ENCODE data around the gene GRIK5. TPM values are rescaled to one million over a fixed set of nuclear protein-coding genes. Genes with fewer than 3 reads are reported as not detected.

GRIK5 gene
- total RNA-seq, 2 experiments from 2014 or later, result 0.58 to 0.74 TPM

DNA sequence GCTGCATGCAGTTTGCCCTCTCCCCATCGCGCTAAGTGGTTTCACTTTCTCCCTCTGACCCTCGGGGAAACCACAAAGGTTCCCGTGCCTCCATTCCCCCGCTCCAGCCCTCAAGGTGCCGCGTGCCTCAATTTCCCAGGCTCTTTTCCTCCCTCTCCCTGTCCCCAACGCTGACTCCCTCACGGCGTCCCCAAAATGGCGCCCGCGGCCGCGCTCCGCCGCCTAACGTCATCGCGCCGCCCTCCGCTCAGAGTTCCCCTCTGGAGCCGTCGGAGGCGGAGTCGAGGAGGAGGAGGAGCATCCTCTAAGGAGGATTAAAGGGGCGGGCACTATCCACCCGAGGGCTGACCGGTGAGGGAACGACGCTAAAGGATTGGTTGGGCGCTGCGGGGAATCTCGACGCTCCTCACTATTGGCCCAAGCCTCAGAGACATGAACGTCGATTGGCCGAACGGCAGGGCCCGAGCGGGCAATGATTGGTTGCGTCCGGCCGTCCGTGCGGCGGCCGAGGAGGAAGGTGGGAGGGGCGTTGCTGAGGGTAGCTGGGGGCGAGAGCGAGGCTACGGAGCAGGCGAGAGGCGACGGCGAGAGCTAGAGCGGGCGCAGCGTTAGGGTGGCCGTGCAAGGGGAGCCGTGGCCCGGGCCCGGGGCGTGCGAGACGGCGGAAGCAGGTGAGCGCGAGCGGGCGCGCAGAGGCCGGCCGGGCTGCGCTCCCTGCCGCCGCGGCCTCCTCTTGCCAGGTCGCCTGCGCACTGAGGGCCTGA is 5.8 kb upstream of the GRIK5 start, which contains the start of gene ZNF574:
Gene ZNF574 (plus strand): TSS at position 551 of the 764 bp plus-strand sequence. CDS start 2,441 bp downstream, outside the sequence.
- Mint-ChIP-seq H3K36me3 (peaks cover 12% of the 10 kb centered on the region), H3K27ac (peak within 1 kb of the TSS; percentile 100), H3K4me3 (peak within 1 kb of the TSS; percentile 100), H3K9me3 (no peaks in the 10 kb centered on the region), H3K27me3 (no peaks in the 10 kb centered on the region), H3K4me1 (peaks cover 23% of the 10 kb centered on the region)
- DNase-seq, result peak; percentile 98

DNA sequence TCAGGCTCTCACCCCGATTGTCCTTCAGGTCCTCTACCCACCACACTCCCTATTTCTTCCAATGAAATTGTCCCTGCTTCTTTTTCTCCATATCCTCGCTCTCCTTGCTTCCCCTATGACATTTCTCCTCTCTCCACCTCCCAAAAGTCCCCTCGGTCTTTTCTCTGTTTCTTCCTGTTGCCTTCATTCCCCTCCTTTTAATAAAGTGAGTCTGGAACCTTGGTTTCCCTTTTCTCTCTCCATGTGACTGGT is 5.3 kb upstream of the GRIK5 start:
- H3K36me3 Mint-ChIP-seq, result peaks cover 12% of the 10 kb centered on the region
- no peak for DNase-seq
- peak overlapping the region; percentile 100 for H3K4me3 Mint-ChIP-seq
- peak overlapping the region; percentile 100 for H3K27ac Mint-ChIP-seq
- H3K27me3 Mint-ChIP-seq, result peaks cover 4% of the 10 kb centered on the region
- peaks cover 23% of the 10 kb centered on the region for H3K4me1 Mint-ChIP-seq
- H3K9me3 Mint-ChIP-seq, result no peaks in the 10 kb centered on the region

DNA sequence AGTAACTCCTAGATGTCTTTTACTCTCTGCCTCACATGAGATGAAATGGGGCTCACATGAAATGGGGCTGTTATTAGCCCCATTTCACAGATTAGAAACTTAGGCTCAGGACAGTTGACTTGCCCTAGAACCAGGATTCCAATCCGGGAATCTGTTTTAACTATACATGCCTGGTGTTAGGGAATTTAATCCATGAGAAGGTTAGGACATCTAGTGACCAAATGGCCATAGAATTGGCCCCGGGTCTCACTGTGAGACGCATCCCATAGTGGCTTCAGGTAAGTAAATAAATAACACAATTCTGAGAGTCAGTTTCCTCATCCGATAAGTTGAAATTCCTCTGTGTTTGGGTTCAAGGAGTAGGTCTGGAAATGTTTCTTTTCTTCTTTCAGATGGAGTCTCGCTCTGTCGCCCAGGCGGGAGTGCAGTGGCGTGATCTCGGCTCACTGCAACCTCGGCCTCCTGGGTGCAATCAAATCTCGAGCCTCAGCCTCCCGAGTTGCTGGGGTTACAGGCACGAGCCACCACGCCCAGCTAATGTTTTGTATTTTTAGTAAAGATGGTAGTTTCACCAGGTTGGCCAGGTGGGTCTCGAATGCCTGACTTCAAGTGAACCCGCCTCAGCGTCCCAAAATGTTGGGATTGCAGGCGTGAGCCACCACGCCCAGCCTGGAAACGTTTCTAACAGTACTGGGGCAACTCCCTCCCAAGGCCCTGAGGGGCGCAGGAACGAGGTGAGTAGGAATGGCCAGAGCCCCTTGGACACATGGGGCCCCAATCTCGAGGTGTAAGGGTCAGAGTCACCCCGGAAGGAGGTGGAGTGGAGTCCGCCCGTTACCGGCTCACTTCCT is 4.7 kb upstream of the GRIK5 start:
- Mint-ChIP-seq H3K4me3 (peak overlapping the region; percentile 100), H3K4me1 (peaks cover 23% of the 10 kb centered on the region), H3K9me3 (no peaks in the 10 kb centered on the region), H3K27me3 (peaks cover 6% of the 10 kb centered on the region), H3K36me3 (peaks cover 12% of the 10 kb centered on the region), H3K27ac (peak overlapping the region; percentile 100)
- peak; percentile 28 for DNase-seq

DNA sequence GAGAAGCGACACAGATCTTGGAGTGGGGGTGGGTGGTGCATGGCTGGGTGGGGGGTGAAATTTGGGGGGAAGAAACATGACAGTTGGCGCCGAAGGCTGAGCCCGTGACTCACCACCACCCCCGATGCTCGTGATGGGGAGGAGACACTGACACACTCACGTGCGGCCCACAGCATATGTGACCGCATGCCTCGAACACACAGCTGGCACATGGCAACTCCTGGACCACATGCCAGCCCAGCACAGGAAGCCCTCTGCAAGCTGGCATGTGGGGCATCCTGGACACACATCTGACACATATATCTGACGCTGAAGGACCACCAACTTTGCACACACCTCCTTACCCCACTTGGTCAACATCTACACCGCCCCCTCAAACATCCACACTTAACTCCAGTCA is 1.2 kb upstream of the GRIK5 start:
- Mint-ChIP-seq H3K4me1 (peaks cover 8% of the 10 kb centered on the region), H3K9me3 (no peaks in the 10 kb centered on the region), H3K36me3 (peaks cover 5% of the 10 kb centered on the region), H3K4me3 (no peak overlapping the region), H3K27ac (no peak overlapping the region), H3K27me3 (peaks cover 6% of the 10 kb centered on the region)
- DNase-seq, result no peak

DNA sequence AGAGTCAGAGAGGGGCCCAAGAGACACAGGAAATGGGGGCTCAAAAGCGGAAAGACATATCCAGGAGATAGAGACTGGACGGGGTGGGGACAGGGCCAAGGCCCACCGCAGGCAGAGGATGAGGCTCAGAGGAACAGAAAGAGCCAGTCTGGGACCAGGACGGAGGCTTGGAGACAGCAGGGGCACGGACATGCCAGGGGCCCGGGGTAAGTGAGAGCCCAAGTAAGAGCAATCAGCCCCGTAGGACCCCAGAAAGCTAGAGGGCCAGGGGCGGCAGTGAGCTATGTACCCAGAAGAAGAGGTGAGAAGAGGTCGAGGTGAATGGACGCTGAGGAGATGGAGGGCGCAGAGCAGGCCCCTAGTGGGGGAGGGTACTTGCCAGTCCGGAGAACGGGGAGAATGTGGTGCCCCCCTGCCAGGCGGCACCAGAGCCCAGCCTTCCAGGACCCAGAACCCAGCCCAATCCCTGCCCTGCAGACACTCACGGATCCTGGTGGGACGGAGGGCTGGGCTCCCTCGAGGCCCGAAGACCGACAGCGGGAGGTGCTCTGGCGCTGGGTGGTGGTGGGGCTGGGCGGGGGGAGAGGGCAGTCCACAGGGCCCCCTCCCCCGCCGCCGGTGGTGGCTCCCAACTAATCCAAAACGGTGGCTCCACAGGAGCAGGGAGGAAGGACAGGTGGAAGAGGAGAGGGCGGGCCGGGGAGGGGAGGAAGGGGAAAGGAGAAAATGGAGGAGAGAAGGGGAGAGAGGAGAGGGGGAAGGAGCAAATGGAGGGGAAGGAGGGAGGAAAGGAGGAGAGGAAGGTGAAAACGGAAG is 1.0 kb downstream of the GRIK5 start:
- Mint-ChIP-seq H3K36me3 (no peaks in the 10 kb centered on the region), H3K4me1 (peaks cover 2% of the 10 kb centered on the region), H3K4me3 (no peak overlapping the region), H3K27ac (no peak overlapping the region), H3K9me3 (no peaks in the 10 kb centered on the region), H3K27me3 (peaks cover 10% of the 10 kb centered on the region)
- DNase-seq, result no peak

DNA sequence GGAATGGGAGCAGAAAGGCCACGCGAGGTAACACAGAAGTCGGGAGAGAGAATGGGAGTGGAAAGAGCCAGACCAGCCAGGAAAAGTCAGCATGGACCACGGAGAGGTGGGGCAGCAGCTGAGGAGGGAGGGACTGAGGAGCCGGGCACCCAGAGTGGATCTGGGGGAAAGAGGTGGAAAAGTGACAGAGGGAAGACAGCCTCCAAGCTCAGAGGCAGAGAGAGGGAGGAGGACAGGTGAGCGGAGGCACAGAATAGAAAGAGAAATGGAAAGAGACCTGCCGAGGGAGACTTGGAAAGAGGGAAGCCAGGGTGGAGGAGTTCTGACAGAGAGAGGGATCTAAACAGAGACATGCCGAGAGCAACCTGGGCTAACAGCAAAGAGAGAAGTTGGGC is 1.6 kb downstream of the GRIK5 start:
- no peak overlapping the region for H3K4me3 Mint-ChIP-seq
- H3K36me3 Mint-ChIP-seq, result no peaks in the 10 kb centered on the region
- H3K27me3 Mint-ChIP-seq, result peaks cover 10% of the 10 kb centered on the region
- DNase-seq, result no peak
- peaks cover 2% of the 10 kb centered on the region for H3K4me1 Mint-ChIP-seq
- H3K27ac Mint-ChIP-seq, result no peak overlapping the region
- H3K9me3 Mint-ChIP-seq, result no peaks in the 10 kb centered on the region

DNA sequence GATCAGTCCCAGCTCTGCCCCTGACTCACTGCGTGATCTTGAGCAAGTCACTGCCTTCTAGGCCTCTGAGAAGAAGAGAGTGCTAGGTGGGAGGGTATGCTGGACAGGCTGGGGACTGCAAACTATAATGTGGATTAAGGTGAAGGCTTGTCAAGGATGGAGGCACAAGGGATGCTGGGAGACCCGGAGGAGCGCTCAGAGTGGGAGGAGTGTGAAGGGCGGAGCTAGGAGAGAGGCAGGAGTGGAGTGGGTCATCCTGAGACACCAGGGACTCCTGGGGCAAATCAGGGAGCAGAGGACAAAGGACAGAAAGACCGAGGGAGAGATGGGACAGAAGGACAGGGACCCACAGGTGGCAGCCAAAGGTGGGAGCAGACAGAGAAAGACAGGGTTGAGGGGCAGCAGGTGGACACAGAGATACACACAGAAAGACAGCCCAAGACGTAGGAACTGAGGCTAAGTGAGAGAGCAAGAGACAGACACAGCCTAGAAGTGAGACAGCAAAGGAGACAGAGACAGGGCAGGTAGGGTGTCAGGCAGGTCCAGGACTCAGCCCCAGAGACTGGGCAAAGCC is 2.6 kb downstream of the GRIK5 start:
- H3K9me3 Mint-ChIP-seq, result no peaks in the 10 kb centered on the region
- peaks cover 2% of the 10 kb centered on the region for H3K4me1 Mint-ChIP-seq
- peaks cover 10% of the 10 kb centered on the region for H3K27me3 Mint-ChIP-seq
- no peak overlapping the region for H3K27ac Mint-ChIP-seq
- no peaks in the 10 kb centered on the region for H3K36me3 Mint-ChIP-seq
- no peak for DNase-seq
- H3K4me3 Mint-ChIP-seq, result no peak overlapping the region

DNA sequence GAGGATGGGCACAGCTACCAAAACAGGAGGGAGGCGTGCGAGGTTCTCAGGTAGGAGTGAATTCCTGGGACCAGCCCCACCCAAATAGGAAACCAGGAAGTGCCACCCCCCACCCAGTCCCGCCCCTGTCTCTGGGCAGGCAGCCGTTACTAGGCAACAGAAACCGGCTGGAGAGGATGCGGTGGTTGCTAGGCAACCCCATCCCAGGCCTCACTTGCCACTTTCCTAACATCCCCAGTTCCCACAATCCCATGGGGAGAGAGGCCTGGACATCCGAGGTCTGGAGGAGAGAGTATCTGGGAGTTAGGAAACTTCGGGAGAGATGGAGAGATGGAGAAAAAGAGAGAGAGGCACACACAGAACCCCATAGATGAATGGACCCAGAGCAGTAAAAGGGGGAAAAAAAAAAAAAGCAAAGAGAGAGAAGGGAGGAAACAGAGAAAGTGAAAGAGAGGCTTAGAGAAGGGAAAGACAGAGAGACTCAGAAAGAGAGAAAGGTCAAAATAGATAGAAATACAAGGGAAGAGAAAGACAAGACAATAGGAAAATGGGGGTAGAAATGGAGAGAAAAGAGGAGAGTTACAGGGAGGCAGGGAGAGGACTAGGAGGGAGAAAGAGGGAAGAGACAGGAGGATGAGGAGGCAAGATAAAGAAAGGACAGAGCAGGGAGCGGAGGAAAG is 3.8 kb downstream of the GRIK5 start:
- peaks cover 2% of the 10 kb centered on the region for H3K4me1 Mint-ChIP-seq
- no peak overlapping the region for H3K27ac Mint-ChIP-seq
- H3K9me3 Mint-ChIP-seq, result no peaks in the 10 kb centered on the region
- H3K27me3 Mint-ChIP-seq, result peaks cover 10% of the 10 kb centered on the region
- H3K36me3 Mint-ChIP-seq, result no peaks in the 10 kb centered on the region
- H3K4me3 Mint-ChIP-seq, result no peak overlapping the region
- no peak for DNase-seq

DNA sequence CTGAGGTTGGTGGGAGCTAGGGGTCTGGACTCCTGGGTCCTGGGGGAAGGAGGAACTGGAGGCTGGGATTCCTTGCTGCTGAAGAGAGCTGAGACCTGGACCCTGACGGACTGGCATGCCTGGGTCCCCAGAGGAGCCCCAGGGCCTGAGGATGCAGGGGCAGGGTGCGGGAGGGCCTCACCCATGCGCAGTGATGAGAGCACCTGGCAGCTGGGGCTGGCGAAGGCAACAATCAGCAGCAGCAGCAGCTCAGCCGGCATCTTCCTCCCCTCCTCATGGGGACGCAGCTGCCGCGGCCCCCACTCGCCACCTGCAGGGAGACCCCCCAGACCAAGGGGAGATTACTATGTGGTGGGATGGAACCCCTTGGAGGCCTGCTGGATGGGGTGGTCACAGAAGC is 4.5 kb downstream of the GRIK5 start:
- Mint-ChIP-seq H3K9me3 (no peaks in the 10 kb centered on the region), H3K27me3 (peaks cover 8% of the 10 kb centered on the region), H3K4me1 (peaks cover 2% of the 10 kb centered on the region), H3K27ac (no peak overlapping the region), H3K36me3 (no peaks in the 10 kb centered on the region), H3K4me3 (no peak overlapping the region)
- DNase-seq, result no peak

DNA sequence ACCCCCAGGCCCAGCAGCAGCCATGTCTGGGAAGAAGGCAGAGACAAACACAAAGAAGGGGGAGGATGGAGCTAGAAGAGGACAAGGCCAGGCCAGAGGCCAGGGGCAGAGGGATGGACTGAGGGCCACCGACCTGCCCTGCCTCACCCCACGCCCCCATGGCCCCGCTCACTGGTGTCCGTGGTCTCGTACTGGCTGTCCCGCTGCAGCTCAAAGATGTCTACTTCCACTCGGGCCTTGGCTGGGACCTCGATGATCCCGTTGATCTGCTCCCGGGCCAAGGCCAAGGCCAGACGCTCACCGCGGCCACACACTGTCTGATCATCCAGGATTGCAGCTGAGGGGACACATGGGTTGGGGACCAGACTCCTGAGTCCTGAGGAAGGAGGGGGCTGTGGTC is 5.0 kb downstream of the GRIK5 start:
- H3K4me3 Mint-ChIP-seq, result no peak overlapping the region
- H3K4me1 Mint-ChIP-seq, result peaks cover 2% of the 10 kb centered on the region
- H3K36me3 Mint-ChIP-seq, result no peaks in the 10 kb centered on the region
- H3K27ac Mint-ChIP-seq, result no peak overlapping the region
- no peak for DNase-seq
- H3K9me3 Mint-ChIP-seq, result no peaks in the 10 kb centered on the region
- H3K27me3 Mint-ChIP-seq, result peaks cover 4% of the 10 kb centered on the region

DNA sequence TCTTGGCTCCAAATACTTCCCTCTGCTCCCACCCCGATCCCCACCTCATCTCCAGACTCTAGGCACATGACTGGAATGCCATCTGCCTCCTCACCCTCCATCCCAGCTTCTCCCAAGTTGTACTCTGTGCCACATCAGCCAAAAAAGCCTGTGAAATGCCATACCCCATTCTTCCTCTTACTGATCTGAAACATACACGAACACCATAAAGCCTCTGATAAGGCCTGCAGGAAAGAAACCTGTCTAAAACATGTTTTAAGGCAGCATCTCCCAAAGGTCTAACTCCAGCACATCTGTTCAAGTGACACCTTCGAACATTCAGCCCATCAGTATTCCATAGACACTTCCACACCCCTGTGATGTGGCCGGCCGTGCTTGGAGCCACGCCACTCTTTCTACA is 5.6 kb downstream of the GRIK5 start:
- Mint-ChIP-seq H3K4me1 (peaks cover 2% of the 10 kb centered on the region), H3K27ac (no peak overlapping the region), H3K36me3 (no peaks in the 10 kb centered on the region), H3K27me3 (peaks cover 4% of the 10 kb centered on the region), H3K4me3 (no peak overlapping the region), H3K9me3 (no peaks in the 10 kb centered on the region)
- DNase-seq, result no peak

DNA sequence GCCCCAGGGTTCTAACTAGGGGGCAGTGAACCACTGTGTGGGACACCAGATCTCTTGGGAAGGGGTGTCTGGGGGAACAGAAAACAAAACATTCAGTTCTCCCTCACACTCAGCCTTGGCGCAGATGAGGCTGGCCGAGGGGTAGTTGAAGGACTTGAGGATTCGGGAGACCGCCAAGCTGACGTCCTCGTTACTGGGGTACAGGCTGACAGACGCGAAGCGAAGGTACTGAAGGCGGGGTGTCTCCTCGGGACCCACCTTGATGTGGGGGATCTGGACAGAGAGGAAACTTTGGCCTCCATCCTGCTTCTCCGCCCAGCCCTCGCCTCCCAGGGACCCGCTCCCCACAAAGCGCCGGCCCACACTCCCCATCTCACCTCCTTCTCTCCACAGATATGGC is 7.6 kb downstream of the GRIK5 start:
- peaks cover 4% of the 10 kb centered on the region for H3K27me3 Mint-ChIP-seq
- no peak for DNase-seq
- H3K27ac Mint-ChIP-seq, result no peak overlapping the region
- no peak overlapping the region for H3K4me3 Mint-ChIP-seq
- no peaks in the 10 kb centered on the region for H3K9me3 Mint-ChIP-seq
- no peaks in the 10 kb centered on the region for H3K36me3 Mint-ChIP-seq
- peaks cover 2% of the 10 kb centered on the region for H3K4me1 Mint-ChIP-seq

DNA sequence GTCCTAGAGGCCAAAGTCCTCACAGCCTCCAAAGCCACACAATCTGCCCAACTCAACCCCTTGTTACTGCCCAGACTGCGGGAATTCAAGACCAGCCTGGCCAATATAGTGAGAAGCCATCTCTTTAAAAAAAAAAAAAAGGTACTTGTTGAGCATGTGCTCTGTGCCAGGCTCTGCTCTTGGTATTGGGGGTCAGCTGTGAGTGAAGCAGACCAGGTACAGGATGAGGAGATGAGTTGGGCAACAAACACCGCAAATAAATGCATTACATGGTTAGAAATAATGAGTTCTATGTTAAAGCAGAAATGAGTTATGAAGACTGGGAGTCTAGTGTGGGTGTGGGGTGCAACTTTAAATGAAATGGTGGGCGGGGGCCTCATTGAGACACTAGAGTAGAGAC is 9.9 kb downstream of the GRIK5 start:
- Mint-ChIP-seq H3K4me1 (no peaks in the 10 kb centered on the region), H3K27me3 (peaks cover 4% of the 10 kb centered on the region), H3K9me3 (no peaks in the 10 kb centered on the region), H3K4me3 (no peak overlapping the region), H3K36me3 (no peaks in the 10 kb centered on the region), H3K27ac (no peak overlapping the region)
- DNase-seq, result no peak

DNA sequence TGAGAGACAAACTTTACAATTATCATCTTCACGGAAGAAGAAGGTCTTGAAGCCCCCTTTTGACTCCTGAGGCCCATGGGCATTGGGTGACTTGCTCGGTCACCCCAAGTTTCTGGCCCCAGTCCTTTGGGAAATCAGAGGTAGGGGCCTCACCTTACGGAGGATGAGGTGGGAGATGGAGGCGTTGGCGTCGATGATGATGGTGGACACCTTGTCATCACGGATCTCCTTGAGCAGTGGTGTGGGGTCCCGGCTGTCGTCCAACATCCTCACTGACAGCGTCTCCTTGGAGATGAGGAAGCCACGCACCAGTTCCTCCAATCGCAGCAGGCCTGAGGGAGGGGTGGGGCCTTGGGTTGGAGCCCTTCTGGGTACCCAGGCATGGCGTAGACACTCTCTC is 10.8 kb downstream of the GRIK5 start:
- Mint-ChIP-seq H3K36me3 (no peaks in the 10 kb centered on the region), H3K27me3 (no peaks in the 10 kb centered on the region), H3K4me1 (no peaks in the 10 kb centered on the region), H3K4me3 (no peak overlapping the region), H3K9me3 (no peaks in the 10 kb centered on the region), H3K27ac (no peak overlapping the region)
- DNase-seq, result no peak
